IPS DF 6.9 (cell line): Measurements from ENCODE around the gene TMEM54.

Source experiments
- DNase-seq: peaks from one replicate; pipeline ENCODE4 v3.0.0-alpha.2; 2013; ENCODE audit warnings: low read depth, low spot score
- H3K27ac ChIP-seq: one replicate; pipeline ENCODE4 v1.5.1; 2013; ENCODE audit warnings: low read length, control low read depth
- H3K27me3 ChIP-seq: 2 replicates; pipeline ENCODE4 v1.6.1; 2013; ENCODE audit warnings: mild to moderate bottlenecking, low read length; ENCODE audit not compliant: control insufficient read depth, insufficient read depth
- H3K36me3 ChIP-seq: 2 replicates; pipeline ENCODE4 v1.6.1; 2013; ENCODE audit warnings: low read length; ENCODE audit not compliant: control insufficient read depth, insufficient read depth
- H3K4me1 ChIP-seq: 2 replicates; pipeline ENCODE4 v1.6.1; 2013; ENCODE audit warnings: low read length; ENCODE audit not compliant: control insufficient read depth, insufficient read depth
- H3K4me3 ChIP-seq: 2 replicates; pipeline ENCODE4 v1.5.1; 2013; ENCODE audit warnings: mild to moderate bottlenecking, low read length
- H3K9me3 ChIP-seq: 2 replicates; pipeline ENCODE4 v1.6.1; 2013; ENCODE audit warnings: low read length, inconsistent platforms; ENCODE audit not compliant: control insufficient read depth, insufficient read depth
- WGBS: extraction: QIAGEN DNeasy Blood & Tissue Kit; methylation state at CpG from one replicate; pipeline ENCODE4 v1.1.7; 2013; ENCODE audit warnings: mixed read lengths, missing lambda C conversion rate; ENCODE audit not compliant: insufficient read length, insufficient coverage; 5-methylcytosine and 5-hydroxymethylcytosine counted together

The TMEM54 gene

DNA sequence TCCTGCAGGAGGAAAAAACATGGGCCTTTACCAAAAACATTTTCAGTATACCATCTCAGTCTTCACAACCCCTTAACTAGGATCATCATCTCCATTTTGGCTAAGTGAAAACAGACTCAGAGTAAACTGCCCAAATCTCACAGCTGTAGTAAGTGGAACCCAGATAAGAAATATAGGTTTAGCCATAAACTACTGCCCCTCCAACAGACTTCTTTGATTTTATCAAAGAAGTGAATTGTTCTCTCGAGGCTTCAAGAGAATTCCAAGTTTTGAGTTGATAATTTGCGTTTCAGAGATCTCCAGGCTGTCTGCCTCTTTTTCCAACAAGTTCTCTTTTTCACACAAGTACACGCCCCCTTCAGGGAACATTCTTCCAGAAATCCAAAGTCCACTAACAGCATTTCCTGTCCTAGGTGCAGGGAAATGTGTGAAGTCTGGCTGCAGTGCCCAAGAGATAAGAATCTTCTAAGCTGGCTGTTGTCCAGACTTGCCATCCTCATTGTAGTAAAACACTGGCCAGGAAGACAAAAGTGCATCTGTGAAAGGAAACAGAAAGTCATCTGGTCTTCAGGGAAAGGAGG lies 32.6 kb upstream of the TMEM54 start:
- Histone ChIP-seq H3K9me3 (no peaks in the 10 kb centered on the region), H3K4me1 (no peaks in the 10 kb centered on the region), H3K36me3 (no peaks in the 10 kb centered on the region), H3K4me3 (no peak overlapping the region), H3K27me3 (no peaks in the 10 kb centered on the region; the same call in 1 of the 2 replicates), H3K27ac (no peak overlapping the region)
- WGBS = no CpG with 5 or more reads among the region's 3 CpGs
- no peak for DNase-seq

DNA sequence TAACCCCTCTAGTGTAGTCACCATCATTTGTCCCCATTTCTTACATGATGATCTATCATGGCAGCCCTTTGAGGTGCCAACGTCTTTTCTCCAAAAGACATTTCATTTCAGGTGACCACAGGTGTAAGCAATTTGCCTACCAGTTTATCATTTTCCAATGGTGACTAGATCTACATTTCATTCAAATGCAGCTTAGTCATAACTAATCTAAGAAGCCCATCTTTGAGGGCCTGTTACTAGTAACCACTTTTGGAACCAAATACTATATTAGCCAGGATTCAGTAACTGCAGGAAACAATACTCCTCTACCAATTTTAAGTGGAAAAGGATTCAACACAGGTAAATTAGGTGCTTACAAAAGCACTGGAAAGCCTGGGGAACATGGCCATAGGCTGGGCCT lies 30.6 kb upstream of the TMEM54 start:
- Histone ChIP-seq H3K27ac (no peak overlapping the region), H3K36me3 (no peaks in the 10 kb centered on the region), H3K9me3 (no peaks in the 10 kb centered on the region), H3K4me3 (no peak overlapping the region), H3K27me3 (peaks cover 6% of the 10 kb centered on the region; the same call in 1 of the 2 replicates), H3K4me1 (no peaks in the 10 kb centered on the region)
- no CpG with 5 or more reads among the region's 1 CpG for whole genome bisulfite sequencing
- DNase-seq = no peak

DNA sequence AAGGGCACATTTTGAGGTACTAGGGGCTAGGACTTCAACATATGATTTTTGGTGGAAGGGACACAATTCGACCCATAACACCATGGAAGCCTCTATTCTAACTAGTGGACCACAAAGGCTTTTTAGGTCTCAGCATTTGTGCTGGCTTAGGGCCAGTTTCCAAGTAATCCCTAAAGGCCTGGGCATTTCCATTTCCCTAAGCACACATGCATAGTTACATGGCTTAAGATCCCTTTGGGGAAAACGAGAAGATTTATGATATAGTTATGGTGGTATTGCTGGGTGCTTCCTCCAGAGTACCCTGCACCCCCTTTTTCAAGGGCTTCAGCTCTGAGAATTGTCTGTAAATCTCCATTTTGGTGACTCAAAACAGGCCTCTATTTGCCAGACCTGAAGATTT lies 28.2 kb upstream of the TMEM54 start:
- no peaks in the 10 kb centered on the region for H3K9me3 ChIP-seq
- H3K4me3 ChIP-seq = no peak overlapping the region
- H3K27ac ChIP-seq = no peak overlapping the region
- peaks cover 24% of the 10 kb centered on the region for H3K27me3 ChIP-seq
- H3K4me1 ChIP-seq = no peaks in the 10 kb centered on the region
- DNase-seq = no peak
- no CpG with 5 or more reads among the region's 2 CpGs for WGBS
- H3K36me3 ChIP-seq = no peaks in the 10 kb centered on the region

DNA sequence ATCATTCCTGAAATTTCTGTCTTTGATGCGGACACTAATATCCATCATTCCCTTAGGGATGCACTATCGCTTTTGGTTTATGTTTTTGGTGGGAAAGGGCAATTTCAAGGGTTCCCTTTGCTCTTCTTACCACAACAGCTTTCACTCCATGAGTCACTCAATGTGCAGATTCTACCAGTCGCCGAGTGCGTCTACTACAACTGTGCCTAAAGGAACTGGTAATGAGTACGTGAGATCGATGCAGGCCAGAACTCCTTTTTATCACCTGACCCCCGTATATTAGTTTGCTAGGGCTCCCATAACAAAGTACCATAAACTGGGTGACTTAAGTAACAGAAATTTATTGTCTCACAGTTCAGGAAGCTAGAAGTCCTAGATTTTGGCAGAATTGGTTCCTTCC lies 27.5 kb upstream of the TMEM54 start:
- no CpG with 5 or more reads among the region's 8 CpGs for WGBS

DNA sequence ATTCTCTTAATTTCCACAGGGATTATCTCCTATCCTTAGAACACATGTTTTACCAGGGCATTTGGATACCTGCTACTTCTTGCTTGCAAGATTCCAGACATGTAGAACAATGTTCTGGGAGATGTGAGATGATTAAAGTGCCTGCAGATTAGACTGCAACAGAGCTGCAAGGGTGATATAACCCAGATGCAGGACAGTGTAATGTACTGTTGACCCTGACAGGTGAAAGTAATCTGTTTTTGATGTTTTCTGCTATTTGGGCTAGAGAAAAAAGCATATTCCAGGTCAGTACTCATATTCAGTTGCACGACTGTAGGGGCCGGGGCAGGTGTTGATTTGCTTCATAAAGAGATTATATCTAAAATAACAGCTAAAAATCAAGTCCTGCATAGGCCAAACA lies 27.1 kb upstream of the TMEM54 start:
- peaks cover 33% of the 10 kb centered on the region for H3K27me3 ChIP-seq
- no CpG with 5 or more reads among the region's 2 CpGs for WGBS
- no peaks in the 10 kb centered on the region for H3K4me1 ChIP-seq
- H3K9me3 ChIP-seq = no peaks in the 10 kb centered on the region
- H3K27ac ChIP-seq = no peak overlapping the region
- no peak for DNase-seq
- H3K4me3 ChIP-seq = no peak overlapping the region
- no peaks in the 10 kb centered on the region for H3K36me3 ChIP-seq

More for the DNA sequence above, 27.5 kb upstream of the TMEM54 start:
- no peak overlapping the region for H3K27ac ChIP-seq
- peaks cover 31% of the 10 kb centered on the region for H3K27me3 ChIP-seq
- H3K4me3 ChIP-seq = no peak overlapping the region
- H3K36me3 ChIP-seq = no peaks in the 10 kb centered on the region
- H3K4me1 ChIP-seq = no peaks in the 10 kb centered on the region
- no peaks in the 10 kb centered on the region for H3K9me3 ChIP-seq
- DNase-seq = no peak

DNA sequence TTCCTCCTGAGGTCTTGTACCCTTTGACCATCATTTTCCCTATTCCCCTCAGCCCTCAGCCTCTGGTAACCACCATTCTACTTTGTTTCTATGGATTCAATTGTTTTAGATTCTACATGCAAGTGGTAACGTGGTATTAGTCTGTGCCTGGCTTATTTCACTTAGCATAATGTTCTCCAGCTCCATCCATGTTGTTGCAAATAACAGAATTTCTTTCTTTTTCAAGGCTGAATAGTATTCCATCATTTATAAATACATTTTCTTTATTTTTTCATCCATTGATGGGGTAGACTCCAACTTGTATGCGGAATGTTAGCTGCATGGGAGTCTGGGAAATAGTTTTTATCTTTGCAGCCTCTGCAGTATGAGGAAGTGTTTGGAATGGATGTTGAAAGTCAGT lies 26.3 kb upstream of the TMEM54 start:
- WGBS = no CpG with 5 or more reads among the region's 2 CpGs
- Histone ChIP-seq H3K4me1 (no peaks in the 10 kb centered on the region), H3K36me3 (no peaks in the 10 kb centered on the region), H3K27me3 (peaks cover 33% of the 10 kb centered on the region), H3K4me3 (no peak overlapping the region), H3K9me3 (no peaks in the 10 kb centered on the region), H3K27ac (no peak overlapping the region)
- DNase-seq = no peak

DNA sequence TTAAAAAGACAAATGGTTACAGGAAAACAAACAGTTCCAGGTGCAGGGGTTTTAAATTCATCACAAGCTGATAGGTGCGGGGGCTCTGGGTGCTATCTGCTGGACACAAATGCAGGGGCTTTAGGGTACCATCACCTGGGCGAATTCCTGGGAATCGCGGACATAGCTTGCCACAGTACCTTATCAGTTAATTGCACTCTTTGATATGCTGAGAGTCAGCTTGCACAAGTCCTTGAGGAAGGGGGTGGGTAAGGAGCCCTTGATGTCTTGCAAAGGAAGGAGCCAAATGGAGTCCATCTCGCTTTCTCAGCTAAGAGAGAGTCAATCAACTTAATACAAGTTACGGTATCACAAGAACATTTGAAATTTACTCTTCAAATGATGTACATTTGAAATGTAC lies 25.4 kb upstream of the TMEM54 start:
- no peak for DNase-seq
- Histone ChIP-seq H3K27me3 (peaks cover 33% of the 10 kb centered on the region), H3K27ac (no peak overlapping the region), H3K4me1 (no peaks in the 10 kb centered on the region), H3K36me3 (no peaks in the 10 kb centered on the region), H3K4me3 (no peak overlapping the region), H3K9me3 (no peaks in the 10 kb centered on the region)
- WGBS = no CpG with 5 or more reads among the region's 6 CpGs

DNA sequence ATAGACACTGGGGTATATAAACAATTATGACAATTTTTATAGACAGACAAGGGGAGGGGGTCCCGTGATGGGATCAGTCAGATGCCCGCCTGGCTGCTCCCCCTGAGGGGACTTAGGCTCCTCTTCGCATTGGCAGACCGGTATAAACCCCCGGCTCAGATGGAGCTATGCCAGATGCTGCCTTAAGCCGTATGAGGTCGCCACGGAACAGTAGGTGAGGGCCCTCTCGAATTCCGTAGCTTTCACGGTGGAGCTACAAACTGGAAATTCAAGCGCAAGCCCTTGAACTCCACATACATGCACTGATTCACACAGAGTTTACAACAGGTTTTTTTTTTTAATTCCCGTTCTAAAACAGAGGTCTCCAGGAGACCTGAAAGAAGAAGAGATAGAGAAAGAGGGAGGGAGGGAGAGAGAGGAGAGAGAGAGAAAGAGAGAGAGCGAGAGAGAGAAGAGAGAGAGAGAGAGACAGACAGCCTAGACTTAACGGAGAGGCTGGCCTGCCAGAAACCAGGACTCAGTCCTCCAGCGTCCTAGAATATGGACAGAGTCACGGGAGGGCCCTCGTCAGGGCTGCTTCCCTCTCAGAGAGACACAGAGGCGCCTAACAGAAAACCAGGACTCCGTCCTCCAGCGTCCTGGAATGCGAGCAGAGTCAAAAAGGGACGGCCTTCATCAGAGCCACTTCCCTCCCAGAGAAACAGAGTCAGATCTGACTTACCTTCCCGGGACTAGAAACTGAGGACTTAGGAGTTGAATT lies 24.4 kb upstream of the TMEM54 start:
- no CpG with 5 or more reads among the region's 24 CpGs for WGBS
- no peaks in the 10 kb centered on the region for H3K4me1 ChIP-seq
- DNase-seq = no peak
- H3K36me3 ChIP-seq = no peaks in the 10 kb centered on the region
- H3K4me3 ChIP-seq = peak overlapping the region; percentile 44; the same call in 1 of the 2 replicates
- no peaks in the 10 kb centered on the region for H3K9me3 ChIP-seq
- peaks cover 33% of the 10 kb centered on the region for H3K27me3 ChIP-seq
- no peak overlapping the region for H3K27ac ChIP-seq

DNA sequence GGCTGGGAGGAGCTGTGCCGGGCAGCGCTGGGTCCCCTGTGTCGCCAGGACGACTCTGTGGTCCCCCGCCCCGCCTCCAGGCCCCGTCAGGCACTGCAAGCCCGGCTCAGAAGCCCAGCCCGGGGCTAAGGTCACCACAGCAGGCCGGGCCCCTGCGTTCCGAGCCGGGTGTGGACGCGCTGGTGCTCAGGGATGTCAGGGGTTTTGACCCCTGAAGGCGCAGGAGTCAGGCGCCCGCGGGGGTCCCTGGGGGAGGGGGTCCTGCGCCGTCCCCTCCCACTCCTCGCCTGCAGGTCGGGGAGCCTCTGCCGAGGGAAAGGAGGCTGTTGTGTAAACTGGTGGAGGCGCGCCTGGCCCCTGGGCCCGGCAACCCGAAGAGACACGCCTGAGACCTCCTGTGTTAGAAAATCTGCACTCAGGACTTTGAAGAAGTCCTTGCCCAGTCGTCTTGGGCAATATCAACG lies 23.7 kb upstream of the TMEM54 start:
- H3K27ac ChIP-seq = no peak overlapping the region
- WGBS = no CpG with 5 or more reads among the region's 31 CpGs

DNA sequence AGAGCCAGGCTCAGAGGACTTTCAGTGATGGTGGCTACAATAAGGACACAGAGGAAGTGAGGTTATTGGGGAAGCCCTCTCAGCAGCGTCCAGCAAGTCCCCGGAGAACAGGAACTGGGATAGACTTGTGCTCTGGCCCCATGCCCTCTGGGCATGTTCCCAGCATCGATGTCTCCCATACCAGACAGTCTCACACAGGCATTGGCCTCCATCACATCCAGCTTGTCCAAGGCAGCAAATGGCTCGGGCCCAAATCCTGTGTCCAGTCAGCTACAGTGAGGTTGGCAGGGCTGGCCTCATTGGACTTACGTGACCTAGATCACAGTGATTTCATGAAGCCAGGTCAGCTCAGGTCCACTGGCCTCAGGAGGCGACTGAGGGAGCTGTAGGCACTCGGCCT lies 19.6 kb upstream of the TMEM54 start:
- Histone ChIP-seq H3K27ac (no peak overlapping the region), H3K4me1 (no peaks in the 10 kb centered on the region), H3K27me3 (peaks cover 20% of the 10 kb centered on the region), H3K4me3 (no peak overlapping the region), H3K9me3 (no peaks in the 10 kb centered on the region), H3K36me3 (no peaks in the 10 kb centered on the region)
- no peak for DNase-seq
- no CpG with 5 or more reads among the region's 7 CpGs for WGBS

More for the DNA sequence above, 23.7 kb upstream of the TMEM54 start:
- Histone ChIP-seq H3K4me1 (no peaks in the 10 kb centered on the region), H3K27me3 (peaks cover 33% of the 10 kb centered on the region), H3K9me3 (no peaks in the 10 kb centered on the region), H3K36me3 (no peaks in the 10 kb centered on the region), H3K4me3 (peak overlapping the region; percentile 37; the same call in 1 of the 2 replicates)
- DNase-seq = no peak
